GM18526 (cell line): ENCODE measurements around the gene AKR1C1.

Experiments
- POLR2A ChIP-seq: IDR thresholded peaks from 3 replicates; pipeline ENCODE4 v1.6.1; 2011; ENCODE audit not compliant: insufficient read length; ENCODE audit errors: extremely low read depth

Gene AKR1C1

DNA sequence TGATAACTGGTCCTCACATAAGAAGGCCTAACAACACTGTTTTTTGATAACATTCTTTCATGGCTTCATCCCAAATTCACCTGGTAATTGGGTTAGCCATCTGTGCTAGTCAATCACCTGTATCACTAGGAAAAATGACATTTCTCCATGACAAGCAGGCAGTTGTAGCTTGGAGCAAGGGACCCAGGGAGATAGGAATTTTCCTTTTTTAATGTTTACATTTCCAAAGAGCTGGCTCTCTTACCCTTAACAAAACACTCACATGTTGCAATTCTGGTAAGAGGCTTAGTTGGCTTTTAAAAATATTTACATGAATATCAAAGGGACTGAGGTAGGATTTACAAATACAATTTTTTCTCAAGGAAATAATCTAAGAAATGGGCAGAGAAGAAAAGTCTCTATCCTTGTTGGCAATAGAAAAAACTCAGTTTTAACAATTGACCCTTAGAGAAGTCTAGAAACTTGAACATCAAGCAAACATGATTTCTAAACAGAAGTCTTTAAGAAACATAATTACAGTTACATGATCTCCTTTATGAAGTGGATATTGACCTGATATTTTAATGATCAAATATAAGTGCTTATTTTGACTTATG lies 16.1 kb upstream of the AKR1C1 start:
- TF ChIP-seq POLR2A: no peak

DNA sequence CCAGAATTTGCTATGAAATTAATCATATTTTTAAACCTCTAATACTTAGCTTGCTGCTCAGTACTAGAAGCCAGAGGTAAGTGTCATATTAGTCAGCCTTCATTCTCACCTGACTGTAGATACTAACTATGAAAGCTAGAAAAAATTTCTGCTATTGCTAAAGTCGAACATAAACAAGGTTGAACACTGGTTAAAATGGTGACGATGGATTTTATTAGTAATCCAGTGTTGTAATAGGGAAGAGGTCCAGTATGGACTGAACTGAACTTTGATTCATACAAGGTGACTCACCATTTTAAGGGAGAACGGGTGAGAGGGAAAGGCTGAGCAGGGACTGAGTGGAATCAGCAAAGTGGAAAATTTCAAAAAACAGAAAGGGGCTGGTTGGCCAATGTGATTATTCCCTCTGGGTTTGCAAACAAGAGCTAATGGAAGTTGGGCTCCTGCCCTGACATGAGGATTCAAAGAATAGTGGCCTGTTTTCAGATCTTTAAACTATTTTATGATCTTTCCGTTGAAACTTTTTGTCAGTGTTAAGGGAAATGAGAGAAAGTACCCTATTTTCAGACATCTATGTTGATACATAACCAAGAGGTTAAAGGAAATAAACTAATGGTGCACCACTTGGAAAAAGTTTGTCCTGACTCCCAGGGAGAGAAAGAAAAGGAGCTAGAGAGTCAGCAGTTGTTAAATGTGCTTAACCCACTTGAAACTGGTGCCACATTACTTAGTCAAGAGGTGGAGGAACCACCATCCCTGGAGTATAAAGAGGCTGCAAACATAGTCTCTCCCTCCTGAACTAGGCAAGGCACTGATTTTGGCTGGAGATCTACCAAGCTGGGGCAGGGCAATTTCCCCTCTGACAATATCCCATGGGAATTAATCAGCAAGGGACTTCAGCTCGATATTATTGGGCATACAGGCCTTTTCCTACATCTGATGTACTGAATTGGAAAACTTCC lies 15.3 kb upstream of the AKR1C1 start:
- TF ChIP-seq POLR2A: no peak

DNA sequence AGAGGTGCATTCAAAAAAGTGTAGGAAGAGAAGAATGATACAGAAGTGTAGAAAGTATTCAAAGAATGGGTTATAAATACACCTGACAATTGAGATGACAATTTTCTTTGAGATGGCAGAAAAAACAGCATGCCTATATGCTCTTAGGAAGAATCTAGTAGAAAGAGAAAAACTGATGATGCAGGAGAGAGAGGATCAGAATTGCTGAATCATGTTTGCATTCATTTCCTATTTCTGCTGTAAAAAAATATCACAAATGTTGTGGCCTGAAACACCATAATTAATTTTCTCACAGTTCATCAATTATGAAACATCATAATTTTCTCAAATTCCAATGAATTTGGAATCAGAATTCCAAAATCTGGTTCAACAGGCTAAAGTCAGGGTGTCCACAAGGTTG lies 9.8 kb upstream of the AKR1C1 start:
- TF ChIP-seq POLR2A: no peak

DNA sequence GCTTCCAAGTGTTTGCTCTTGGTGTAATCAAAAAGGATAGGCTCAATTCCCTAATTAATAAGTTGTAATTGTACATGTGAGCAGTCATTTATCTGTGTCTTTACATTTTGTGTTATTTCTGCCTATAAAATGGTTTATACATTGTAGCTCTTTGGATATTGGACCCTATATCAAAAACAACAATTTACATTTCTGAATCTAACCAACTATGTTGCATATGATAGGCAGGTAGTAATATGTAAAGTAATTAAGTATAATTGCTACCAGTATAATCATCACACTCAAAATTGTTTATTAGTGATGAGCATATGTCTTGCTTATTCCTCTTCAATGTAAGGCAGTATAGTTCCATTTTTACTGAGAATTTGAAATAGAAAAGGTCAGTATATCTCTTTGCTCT lies 13.8 kb downstream of the AKR1C1 start:
- TF ChIP-seq POLR2A: no peak

- no peak for TF ChIP-seq POLR2A
Observed at GRCh38 chr10:4978870-4979269, 15.7 kb downstream of the AKR1C1 start.

GRCh38 chr10:4980793-4981192 lies 17.6 kb downstream of the AKR1C1 start:
- TF ChIP-seq POLR2A: no peak

DNA sequence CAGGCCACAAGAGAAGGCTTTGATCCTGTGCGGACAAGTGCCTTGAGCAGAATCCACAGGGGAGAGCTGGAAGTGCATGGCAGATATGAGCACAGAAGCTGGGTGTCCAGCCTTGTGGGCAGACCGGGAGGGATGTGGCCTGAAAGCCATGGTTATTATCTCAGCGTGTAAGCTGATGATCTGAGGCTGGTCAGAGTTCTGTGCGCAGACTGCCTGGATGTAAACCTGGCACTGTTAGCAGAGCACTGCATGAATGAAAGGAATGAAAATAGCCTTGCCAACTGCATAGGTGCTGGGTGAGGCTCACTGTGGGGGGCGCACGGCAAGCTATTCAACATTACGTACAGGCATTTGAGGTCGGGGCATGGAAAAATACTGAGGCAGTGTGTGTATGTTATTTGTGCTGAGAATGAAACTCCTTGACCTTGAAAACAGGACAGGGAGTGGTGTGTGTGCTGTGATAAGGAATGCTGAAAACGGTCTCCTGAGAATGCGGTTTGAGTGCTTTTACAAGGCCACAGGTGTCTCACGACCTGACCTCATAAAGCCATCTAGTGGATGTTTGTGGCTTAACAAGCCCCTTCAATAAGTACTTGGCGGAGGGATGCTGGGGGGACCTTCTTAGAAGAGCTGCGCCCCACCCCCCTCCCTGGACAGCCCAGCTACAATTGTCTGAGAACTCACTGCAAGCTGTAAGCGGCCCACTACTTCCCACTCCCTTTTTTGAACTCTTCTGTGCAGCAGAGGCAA lies 18.7 kb downstream of the AKR1C1 start:
- no peak for TF ChIP-seq POLR2A

- no peak for TF ChIP-seq POLR2A
Observed at GRCh38 chr10:4982764-4983226, 19.6 kb downstream of the AKR1C1 start.

- TF ChIP-seq POLR2A: no peak
Observed at GRCh38 chr10:4983615-4984216, 20.5 kb downstream of the AKR1C1 start.

GRCh38 chr10:4984223-4984622 lies 21.0 kb downstream of the AKR1C1 start:
- no peak for TF ChIP-seq POLR2A

GRCh38 chr10:4984971-4985594 lies 21.9 kb downstream of the AKR1C1 start:
- no peak for TF ChIP-seq POLR2A

DNA sequence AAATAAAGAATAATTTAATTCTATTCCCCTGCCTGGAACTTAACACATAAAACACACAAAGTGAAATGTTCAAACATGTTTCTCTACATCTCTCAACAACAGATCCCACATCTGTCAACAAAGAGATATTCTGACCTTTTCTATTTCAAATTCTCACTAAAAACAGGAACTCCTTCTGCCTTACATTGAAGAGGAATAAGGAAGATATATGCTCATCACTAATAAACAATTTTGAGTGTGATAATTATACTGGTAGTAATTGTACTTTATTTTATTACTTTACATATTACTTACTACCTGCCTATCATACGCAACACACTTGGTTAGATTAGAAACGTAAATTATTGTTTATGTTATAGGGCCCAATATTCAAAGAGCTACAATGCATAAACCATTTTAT lies 27.0 kb downstream of the AKR1C1 start:
- no peak for TF ChIP-seq POLR2A

GRCh38 chr10:4998671-4999070 lies 35.5 kb downstream of the AKR1C1 start:
- no peak for TF ChIP-seq POLR2A

- TF ChIP-seq POLR2A: no peak
Observed at GRCh38 chr10:5002013-5002727, 39.0 kb downstream of the AKR1C1 start.
